Lower leg skin (tissue), 3 donors: ENCODE data around the gene CRYL1.

Experiments used
- POLR2A ChIP-seq, 2 donors: fragments of 450-650 bp; IDR thresholded peaks; one replicate each; pipeline ENCODE4 v1.6.1; 2016 to 2017; ENCODE audit warnings: antibody characterized with exemption in 2 of 2, mild to moderate bottlenecking in 1 of 2, moderate library complexity in 1 of 2
- TF ChIP-seq, protein P1 (sequence below), 3 donors: fragments of 450-650 bp; IDR thresholded peaks; one replicate each; pipeline ENCODE4 v1.5.1; 2016; ENCODE audit warnings: antibody characterized with exemption in 3 of 3, mild to moderate bottlenecking in 3 of 3, moderate library complexity in 2 of 3

DNA sequence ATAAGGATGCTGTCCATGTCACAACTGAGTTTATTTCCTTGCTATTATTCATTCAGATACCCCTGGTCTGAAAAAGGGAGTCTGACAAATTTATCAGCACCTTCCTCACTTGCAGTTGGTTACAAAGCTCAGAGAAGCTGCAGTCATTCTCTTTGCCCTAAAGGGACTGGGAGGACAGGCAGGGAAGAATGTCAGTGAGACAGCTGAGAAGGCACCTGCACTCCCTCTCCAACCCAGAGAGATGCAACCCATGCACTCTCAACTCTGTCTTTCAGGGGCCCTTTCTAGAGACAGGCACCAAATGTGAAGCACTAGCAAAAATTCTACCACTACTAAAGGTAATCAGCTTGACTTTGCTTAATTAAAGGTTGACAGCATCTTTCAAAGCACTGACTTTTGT lies 83.3 kb downstream of the CRYL1 start:
- TF ChIP-seq POLR2A (IDR thresholded peaks at IDR 0.05), result no peak
- TF ChIP-seq, protein P1, sequence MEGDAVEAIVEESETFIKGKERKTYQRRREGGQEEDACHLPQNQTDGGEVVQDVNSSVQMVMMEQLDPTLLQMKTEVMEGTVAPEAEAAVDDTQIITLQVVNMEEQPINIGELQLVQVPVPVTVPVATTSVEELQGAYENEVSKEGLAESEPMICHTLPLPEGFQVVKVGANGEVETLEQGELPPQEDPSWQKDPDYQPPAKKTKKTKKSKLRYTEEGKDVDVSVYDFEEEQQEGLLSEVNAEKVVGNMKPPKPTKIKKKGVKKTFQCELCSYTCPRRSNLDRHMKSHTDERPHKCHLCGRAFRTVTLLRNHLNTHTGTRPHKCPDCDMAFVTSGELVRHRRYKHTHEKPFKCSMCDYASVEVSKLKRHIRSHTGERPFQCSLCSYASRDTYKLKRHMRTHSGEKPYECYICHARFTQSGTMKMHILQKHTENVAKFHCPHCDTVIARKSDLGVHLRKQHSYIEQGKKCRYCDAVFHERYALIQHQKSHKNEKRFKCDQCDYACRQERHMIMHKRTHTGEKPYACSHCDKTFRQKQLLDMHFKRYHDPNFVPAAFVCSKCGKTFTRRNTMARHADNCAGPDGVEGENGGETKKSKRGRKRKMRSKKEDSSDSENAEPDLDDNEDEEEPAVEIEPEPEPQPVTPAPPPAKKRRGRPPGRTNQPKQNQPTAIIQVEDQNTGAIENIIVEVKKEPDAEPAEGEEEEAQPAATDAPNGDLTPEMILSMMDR (IDR thresholded peaks at IDR 0.05), result no peak
